ENCODE results near the gene NKX1-2.

The NKX1-2 gene

DNA sequence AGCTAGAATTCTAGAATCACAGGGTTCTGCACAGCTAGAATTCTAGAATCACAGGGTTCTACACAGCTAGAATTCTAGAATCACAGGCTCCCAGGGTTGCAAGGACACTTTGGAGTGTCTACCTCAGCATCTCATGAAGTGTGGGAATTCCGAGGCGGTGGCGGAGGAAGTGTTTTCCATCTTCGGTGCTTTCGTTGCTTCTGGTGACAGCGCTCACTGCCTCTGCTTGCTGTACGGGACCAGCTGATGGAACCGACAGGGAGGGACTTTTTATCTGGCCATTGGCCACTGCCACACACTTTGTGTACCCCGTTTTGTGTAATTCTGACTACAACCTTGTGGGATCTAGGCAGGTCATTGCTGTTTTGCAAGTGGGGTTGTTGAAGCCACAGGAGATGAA, 41.3 kb upstream of the NKX1-2 start:
- DNase-seq (ENCODE audit: low read depth), result no peak
- no peak overlapping the region for H3K4me3 ChIP-seq (ENCODE audit: low read depth, low read length)
- TF ChIP-seq, protein P1, sequence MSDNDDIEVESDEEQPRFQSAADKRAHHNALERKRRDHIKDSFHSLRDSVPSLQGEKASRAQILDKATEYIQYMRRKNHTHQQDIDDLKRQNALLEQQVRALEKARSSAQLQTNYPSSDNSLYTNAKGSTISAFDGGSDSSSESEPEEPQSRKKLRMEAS (IDR thresholded peaks at IDR 0.05; ENCODE audit: low read depth, low read length), result no peak
- TF ChIP-seq, protein P2, sequence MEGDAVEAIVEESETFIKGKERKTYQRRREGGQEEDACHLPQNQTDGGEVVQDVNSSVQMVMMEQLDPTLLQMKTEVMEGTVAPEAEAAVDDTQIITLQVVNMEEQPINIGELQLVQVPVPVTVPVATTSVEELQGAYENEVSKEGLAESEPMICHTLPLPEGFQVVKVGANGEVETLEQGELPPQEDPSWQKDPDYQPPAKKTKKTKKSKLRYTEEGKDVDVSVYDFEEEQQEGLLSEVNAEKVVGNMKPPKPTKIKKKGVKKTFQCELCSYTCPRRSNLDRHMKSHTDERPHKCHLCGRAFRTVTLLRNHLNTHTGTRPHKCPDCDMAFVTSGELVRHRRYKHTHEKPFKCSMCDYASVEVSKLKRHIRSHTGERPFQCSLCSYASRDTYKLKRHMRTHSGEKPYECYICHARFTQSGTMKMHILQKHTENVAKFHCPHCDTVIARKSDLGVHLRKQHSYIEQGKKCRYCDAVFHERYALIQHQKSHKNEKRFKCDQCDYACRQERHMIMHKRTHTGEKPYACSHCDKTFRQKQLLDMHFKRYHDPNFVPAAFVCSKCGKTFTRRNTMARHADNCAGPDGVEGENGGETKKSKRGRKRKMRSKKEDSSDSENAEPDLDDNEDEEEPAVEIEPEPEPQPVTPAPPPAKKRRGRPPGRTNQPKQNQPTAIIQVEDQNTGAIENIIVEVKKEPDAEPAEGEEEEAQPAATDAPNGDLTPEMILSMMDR (IDR thresholded peaks at IDR 0.05; ENCODE audit: low read depth, low read length), result no peak
- TF ChIP-seq MYC (IDR thresholded peaks at IDR 0.05; ENCODE audit: low read depth, low read length) (no peak), POLR2A (IDR thresholded peaks at IDR 0.05; ENCODE audit: extremely low read depth, insufficient read length) (no peak)

DNA sequence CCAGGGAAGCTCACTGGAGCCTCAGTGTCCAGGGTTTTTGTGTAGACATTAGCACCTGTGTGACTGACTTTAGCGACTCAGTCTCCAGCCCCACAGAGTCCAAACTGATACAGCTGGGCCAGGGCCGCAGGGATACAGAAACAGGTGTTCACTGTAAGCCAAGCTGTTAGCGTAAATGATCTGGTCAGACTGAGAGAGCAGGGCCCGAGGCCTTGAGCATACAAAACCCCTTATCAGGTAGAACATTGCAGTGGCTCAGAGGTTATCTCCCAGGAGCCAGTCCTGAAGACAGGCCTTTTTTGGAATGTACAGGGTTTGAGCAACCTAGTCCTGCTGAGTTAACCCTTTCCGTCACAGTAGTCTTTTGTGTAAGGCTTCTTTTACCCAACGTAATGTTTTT, 36.8 kb upstream of the NKX1-2 start:
- no peak for DNase-seq (ENCODE audit: low read depth)
- TF ChIP-seq, protein P2 (IDR thresholded peaks at IDR 0.05; ENCODE audit: low read depth, low read length), result no peak
- TF ChIP-seq MYC (IDR thresholded peaks at IDR 0.05; ENCODE audit: low read depth, low read length) (no peak), POLR2A (IDR thresholded peaks at IDR 0.05; ENCODE audit: extremely low read depth, insufficient read length) (no peak)
- TF ChIP-seq, protein P1 (IDR thresholded peaks at IDR 0.05; ENCODE audit: low read depth, low read length), result no peak
- no peak overlapping the region for H3K4me3 ChIP-seq (ENCODE audit: low read depth, low read length)

DNA sequence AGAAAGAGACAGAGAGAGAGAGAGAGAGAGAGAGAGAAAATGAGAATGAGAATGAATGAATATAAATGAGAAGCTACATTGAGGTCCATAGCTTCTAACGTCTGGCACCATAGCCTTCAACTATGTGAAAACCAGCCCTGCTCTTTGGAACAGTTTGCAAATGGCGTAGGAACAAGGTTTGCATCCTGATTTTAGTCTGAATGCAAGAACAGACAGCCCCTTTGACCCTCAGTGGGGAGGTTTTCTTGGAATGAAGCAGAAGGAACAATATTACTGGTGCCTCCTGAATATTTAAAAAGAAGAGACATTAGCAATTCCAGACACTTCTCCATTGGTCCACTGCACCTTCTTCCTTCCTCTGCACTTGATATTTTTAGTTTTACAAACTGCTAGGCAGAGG, 34.8 kb upstream of the NKX1-2 start:
- no peak for DNase-seq (ENCODE audit: low read depth)

DNA sequence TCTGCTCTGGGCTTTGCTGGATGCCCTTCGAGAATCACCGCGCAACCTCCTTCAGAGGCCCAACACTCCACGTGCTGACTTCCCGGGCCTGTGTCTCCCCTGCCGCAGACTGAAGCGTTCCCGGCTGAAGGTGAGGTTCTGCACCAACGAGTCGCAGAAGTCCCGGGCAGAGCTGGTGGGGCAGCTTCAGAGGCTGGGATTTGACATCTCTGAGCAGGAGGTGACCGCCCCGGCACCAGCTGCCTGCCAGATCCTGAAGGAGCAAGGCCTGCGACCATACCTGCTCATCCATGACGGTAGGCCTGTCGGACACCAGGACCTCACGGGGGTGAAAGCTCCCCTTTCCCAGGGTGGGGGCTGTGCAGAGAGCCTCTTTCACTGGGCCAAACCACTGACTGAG, 34.2 kb upstream of the NKX1-2 start:
- no peak for DNase-seq (ENCODE audit: low read depth)
- no peak overlapping the region for H3K4me3 ChIP-seq (ENCODE audit: low read depth, low read length)
- TF ChIP-seq MYC (IDR thresholded peaks at IDR 0.05; ENCODE audit: low read depth, low read length), result no peak
- TF ChIP-seq, protein P1 (IDR thresholded peaks at IDR 0.05; ENCODE audit: low read depth, low read length), result no peak
- TF ChIP-seq, protein P2 (IDR thresholded peaks at IDR 0.05; ENCODE audit: low read depth, low read length), result no peak
- TF ChIP-seq POLR2A (IDR thresholded peaks at IDR 0.05; ENCODE audit: extremely low read depth, insufficient read length), result no peak

More for the DNA sequence above, 34.8 kb upstream of the NKX1-2 start:
- TF ChIP-seq POLR2A (IDR thresholded peaks at IDR 0.05; ENCODE audit: extremely low read depth, insufficient read length) (no peak), MYC (IDR thresholded peaks at IDR 0.05; ENCODE audit: low read depth, low read length) (no peak)
- TF ChIP-seq, protein P1 (IDR thresholded peaks at IDR 0.05; ENCODE audit: low read depth, low read length), result no peak
- TF ChIP-seq, protein P2 (IDR thresholded peaks at IDR 0.05; ENCODE audit: low read depth, low read length), result no peak
- no peak overlapping the region for H3K4me3 ChIP-seq (ENCODE audit: low read depth, low read length)

DNA sequence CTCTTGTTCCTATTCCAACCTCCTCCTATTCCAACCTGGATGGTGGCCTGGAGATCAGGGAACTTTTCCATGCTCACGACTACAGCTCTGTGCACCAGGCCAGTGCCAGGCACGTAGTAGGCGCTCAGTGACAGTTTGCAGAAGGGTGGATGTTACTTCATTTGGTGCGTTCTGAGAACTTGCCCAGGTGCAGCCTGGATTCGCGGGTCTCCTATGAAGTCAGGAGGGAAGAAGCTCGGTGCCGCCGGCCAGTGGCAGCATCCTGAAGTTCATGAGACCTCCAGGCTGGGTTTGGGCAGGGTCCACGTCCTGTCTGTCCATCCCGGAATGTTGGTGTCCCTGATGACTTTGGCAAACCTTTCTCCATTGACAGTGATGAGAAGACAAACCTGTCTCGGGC, 33.0 kb upstream of the NKX1-2 start:
- no peak for DNase-seq (ENCODE audit: low read depth)
- no peak overlapping the region for H3K4me3 ChIP-seq (ENCODE audit: low read depth, low read length)
- TF ChIP-seq MYC (IDR thresholded peaks at IDR 0.05; ENCODE audit: low read depth, low read length) (no peak), POLR2A (IDR thresholded peaks at IDR 0.05; ENCODE audit: extremely low read depth, insufficient read length) (no peak)
- TF ChIP-seq, protein P1 (IDR thresholded peaks at IDR 0.05; ENCODE audit: low read depth, low read length), result no peak
- TF ChIP-seq, protein P2 (IDR thresholded peaks at IDR 0.05; ENCODE audit: low read depth, low read length), result no peak
